ENCODE data around the gene OAF. TPM values are rescaled to one million over a fixed set of nuclear protein-coding genes. Genes with fewer than 3 reads are reported as not detected.
"Not testable (repeated sequence)": the region's sequence is repeated elsewhere in the genome, so short reads cannot be mapped to it uniquely, and the experiment has no call there.

The OAF gene
- polyA plus RNA-seq, 3 donors: 27.4 to 33.5 (median 30.0) TPM

- DNase-seq (ENCODE audit: low read depth in 3 of 3, low spot score in 2 of 3): no peak
Measured at GRCh38 chr11:120236169-120237107, 25.6 kb downstream of the OAF start.

- no peak for DNase-seq (ENCODE audit: low read depth in 3 of 3, low spot score in 2 of 3)
Measured at GRCh38 chr11:120238968-120239620, 28.3 kb downstream of the OAF start.

- DNase-seq (ENCODE audit: low read depth in 3 of 3, low spot score in 2 of 3): no peak
Measured at GRCh38 chr11:120239713-120240640, 29.1 kb downstream of the OAF start, which contains the start of gene POU2F3. Gene POU2F3, plus strand, starts transcription at chr11:120240140. Its CDS starts 204 bp downstream, at chr11:120240344.

- DNase-seq (ENCODE audit: low read depth in 3 of 3, low spot score in 2 of 3): no peak
Measured at GRCh38 chr11:120240866-120241265, 30.0 kb downstream of the OAF start.

- DNase-seq (ENCODE audit: low read depth in 3 of 3, low spot score in 2 of 3): no peak
Measured at GRCh38 chr11:120241277-120241676, 30.4 kb downstream of the OAF start.

- DNase-seq (ENCODE audit: low read depth in 3 of 3, low spot score in 2 of 3): no peak
Measured at GRCh38 chr11:120243221-120243620, 32.4 kb downstream of the OAF start.

- DNase-seq (ENCODE audit: low read depth in 3 of 3, low spot score in 2 of 3): no peak
Measured at GRCh38 chr11:120244476-120245365, 33.9 kb downstream of the OAF start.

- no peak for DNase-seq (ENCODE audit: low read depth in 3 of 3, low spot score in 2 of 3)
Measured at GRCh38 chr11:120245434-120245833, 34.6 kb downstream of the OAF start.

- DNase-seq (ENCODE audit: low read depth in 3 of 3, low spot score in 2 of 3): no peak
Measured at GRCh38 chr11:120248551-120249278, 37.9 kb downstream of the OAF start.

GRCh38 chr11:120249279-120250262 lies 38.7 kb downstream of the OAF start:
- DNase-seq (ENCODE audit: low read depth in 3 of 3, low spot score in 2 of 3): no peak

GRCh38 chr11:120253377-120253776 lies 42.5 kb downstream of the OAF start:
- not testable (repeated sequence) for DNase-seq (ENCODE audit: low read depth in 3 of 3, low spot score in 2 of 3)

GRCh38 chr11:120254788-120255518 lies 44.1 kb downstream of the OAF start:
- DNase-seq (ENCODE audit: low read depth in 3 of 3, low spot score in 2 of 3): no peak

GRCh38 chr11:120255519-120255866 lies 44.7 kb downstream of the OAF start:
- no peak for DNase-seq (ENCODE audit: low read depth in 3 of 3, low spot score in 2 of 3)

GRCh38 chr11:120256178-120256577 lies 45.3 kb downstream of the OAF start:
- no peak for DNase-seq (ENCODE audit: low read depth in 3 of 3, low spot score in 2 of 3)

- no peak for DNase-seq (ENCODE audit: low read depth in 3 of 3, low spot score in 2 of 3)
Measured at GRCh38 chr11:120256779-120257178, 45.9 kb downstream of the OAF start.

GRCh38 chr11:120257346-120257745 lies 46.5 kb downstream of the OAF start:
- no peak for DNase-seq (ENCODE audit: low read depth in 3 of 3, low spot score in 2 of 3)

GRCh38 chr11:120258661-120259060 lies 47.8 kb downstream of the OAF start:
- DNase-seq (ENCODE audit: low read depth in 3 of 3, low spot score in 2 of 3): no peak

Measured in right renal cortex interstitium (tissue), 3 donors.